Erythroblast (primary cell): Measurements from ENCODE around the gene PODN.

Experiments used
- GATA1 ChIP-seq: IDR thresholded peaks from 2 replicates; pipeline ENCODE4 v1.6.1; 2011; ENCODE audit warnings: low read depth, mild to moderate bottlenecking, control low read depth, low read length, moderate library complexity
- POLR2A ChIP-seq: IDR thresholded peaks from 2 replicates; pipeline ENCODE4 v1.6.1; 2011; ENCODE audit warnings: mild to moderate bottlenecking, low read length

DNA sequence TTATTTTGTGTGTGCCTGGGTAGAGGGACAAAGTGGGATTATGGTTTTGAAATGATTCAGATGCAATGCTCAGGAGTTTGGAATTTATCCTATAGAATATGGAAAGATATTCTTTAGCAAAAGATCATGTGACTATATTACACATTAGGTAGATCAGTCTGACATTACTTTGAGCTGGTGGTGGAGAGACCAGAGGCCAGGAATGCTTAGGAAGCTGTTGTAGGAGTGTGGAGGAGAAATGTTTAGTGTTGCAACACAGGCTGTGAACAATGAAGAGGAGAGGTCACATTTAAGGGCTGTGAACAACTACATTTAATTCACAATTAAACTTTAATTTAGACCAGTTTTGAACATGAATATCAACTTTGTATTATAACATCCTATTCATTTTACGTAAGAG lies 45.3 kb upstream of the PODN start:
- TF ChIP-seq POLR2A (no peak), GATA1 (no peak)
